Measurements from ENCODE around the gene ZNF280B.
"Not testable (repeated sequence)": the region's sequence is repeated elsewhere in the genome, so short reads cannot be mapped to it uniquely, and the experiment has no call there.

Gene ZNF280B

DNA sequence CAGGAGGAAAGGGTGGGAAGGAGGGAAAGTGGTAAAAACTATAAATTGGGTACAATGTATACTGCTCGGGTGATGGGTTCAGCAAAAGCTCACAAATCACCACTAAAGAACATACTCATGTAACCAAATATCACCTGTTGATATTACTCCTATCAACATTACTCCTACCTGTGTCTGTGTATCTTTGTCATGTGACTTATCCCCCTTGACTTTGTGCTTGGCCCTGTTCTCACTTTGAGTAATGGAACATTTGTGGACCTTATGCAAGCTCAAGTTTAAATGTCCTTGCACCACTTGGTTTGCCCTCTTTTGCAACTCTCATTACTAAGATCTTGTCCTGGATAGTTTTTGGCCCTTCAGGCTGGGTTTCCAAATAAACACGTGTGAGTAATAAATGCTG lies 39.0 kb downstream of the ZNF280B start:
- no peak for DNase-seq (ENCODE audit: low read depth)

DNA sequence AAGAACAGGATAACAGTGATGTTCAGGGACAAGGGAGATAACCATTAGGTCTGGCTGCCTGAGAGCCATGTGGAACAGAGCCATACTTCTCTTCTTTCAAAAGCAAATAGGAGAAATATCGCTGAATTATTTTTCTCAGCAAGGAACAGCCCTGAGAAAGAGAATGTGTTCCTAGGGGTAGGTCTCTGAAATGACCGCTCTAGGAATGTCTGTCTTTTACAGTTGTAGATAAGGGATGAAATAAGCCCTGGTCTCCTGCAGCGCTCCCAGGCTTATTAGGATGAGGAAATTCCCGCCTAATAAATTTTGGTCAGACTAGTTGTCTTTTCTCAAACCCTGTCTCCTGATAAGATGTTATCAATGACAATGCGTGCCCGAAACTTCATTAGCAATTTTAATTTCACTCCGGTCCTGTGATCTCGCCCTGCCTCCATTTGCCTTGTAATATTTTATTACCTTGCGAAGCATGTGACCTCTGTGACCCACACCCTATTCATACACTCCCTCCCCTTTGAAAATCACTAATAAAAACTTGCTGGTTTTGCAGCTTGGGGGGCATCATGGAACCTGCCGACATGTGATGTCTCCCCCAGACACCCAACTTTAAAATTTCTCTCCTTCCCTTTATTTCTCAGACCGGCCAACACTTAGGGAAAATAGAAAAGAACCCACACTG lies 39.6 kb downstream of the ZNF280B start:
- not testable (repeated sequence) for H3K4me3 ChIP-seq (ENCODE audit: low read length); DNase-seq (ENCODE audit: low read depth)

More for the DNA sequence above, 39.0 kb downstream of the ZNF280B start:
- no peak overlapping the region for H3K4me3 ChIP-seq (ENCODE audit: low read length)
- TF ChIP-seq, protein P1, sequence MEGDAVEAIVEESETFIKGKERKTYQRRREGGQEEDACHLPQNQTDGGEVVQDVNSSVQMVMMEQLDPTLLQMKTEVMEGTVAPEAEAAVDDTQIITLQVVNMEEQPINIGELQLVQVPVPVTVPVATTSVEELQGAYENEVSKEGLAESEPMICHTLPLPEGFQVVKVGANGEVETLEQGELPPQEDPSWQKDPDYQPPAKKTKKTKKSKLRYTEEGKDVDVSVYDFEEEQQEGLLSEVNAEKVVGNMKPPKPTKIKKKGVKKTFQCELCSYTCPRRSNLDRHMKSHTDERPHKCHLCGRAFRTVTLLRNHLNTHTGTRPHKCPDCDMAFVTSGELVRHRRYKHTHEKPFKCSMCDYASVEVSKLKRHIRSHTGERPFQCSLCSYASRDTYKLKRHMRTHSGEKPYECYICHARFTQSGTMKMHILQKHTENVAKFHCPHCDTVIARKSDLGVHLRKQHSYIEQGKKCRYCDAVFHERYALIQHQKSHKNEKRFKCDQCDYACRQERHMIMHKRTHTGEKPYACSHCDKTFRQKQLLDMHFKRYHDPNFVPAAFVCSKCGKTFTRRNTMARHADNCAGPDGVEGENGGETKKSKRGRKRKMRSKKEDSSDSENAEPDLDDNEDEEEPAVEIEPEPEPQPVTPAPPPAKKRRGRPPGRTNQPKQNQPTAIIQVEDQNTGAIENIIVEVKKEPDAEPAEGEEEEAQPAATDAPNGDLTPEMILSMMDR (conservative IDR thresholded peaks at IDR 0.05; ENCODE audit: low read depth, low read length), result no peak

DNA sequence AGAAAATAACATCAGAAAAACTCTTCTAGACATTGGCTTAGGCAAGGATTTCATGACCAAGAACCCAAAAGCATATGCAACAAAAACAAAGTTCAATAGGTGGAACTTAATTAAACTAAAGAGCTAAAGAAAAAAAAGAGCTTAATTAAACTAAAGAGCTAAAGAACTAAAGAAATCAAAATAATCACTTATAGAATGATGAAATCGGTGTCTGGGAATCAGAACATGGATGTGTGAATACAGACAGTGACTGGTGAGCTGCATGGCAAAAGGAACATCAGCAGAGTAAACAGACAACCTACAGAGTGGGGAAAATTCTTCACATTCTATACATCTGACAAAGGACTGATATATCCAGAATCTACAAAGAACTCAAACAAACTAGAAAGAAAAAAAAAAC lies 41.4 kb downstream of the ZNF280B start:
- no peak overlapping the region for H3K4me3 ChIP-seq (ENCODE audit: low read length)
- DNase-seq (ENCODE audit: low read depth), result no peak
- TF ChIP-seq, protein P1 (conservative IDR thresholded peaks at IDR 0.05; ENCODE audit: low read depth, low read length), result no peak

DNA sequence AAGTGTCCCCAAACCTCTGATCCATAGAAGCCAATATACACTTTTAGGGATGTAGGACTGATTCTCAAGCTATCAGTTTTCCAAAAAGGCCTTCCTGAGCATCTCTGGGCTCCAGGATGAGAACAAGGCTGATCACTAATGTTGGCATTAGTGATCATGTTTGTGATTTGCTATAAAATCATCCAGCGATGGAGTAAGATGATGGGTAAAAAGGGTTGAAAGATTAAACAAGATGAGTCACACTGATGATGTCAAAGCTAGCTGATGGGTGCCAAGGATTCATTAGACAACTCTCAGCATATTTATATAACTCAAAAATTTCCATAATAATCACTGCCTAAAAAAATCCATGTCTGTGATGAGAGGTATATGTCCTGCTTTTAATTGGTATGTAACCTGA lies 42.8 kb downstream of the ZNF280B start:
- no peak for DNase-seq (ENCODE audit: low read depth)

DNA sequence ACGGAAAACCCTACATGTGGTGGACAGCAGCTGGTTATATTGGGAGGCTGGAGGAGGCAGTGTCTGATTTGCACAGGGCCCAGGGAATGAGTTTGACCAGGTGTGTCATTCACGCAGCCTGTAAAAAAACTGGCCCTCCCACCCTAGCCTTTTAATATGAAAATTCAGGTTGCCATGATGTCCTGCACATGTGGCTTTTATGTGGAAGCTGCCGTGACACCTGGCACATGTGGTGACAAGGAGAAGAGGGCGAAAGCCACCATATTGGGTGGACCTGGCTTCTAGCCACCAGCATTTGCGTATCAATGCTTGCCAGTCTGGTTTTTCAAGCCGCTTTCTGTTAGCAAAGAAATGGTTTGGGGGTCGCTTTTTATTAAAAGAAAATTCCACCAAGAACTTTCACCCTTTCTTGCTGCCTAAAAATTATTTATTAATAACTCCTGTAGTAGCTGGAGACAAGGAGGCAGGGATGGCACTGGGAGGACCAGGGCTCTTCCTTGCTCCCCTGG lies 43.4 kb downstream of the ZNF280B start:
- DNase-seq (ENCODE audit: low read depth), result no peak
- TF ChIP-seq, protein P1 (conservative IDR thresholded peaks at IDR 0.05; ENCODE audit: low read depth, low read length), result no peak

More for the DNA sequence above, 42.8 kb downstream of the ZNF280B start:
- no peak overlapping the region for H3K4me3 ChIP-seq (ENCODE audit: low read length)
- TF ChIP-seq, protein P1 (conservative IDR thresholded peaks at IDR 0.05; ENCODE audit: low read depth, low read length), result no peak

DNA sequence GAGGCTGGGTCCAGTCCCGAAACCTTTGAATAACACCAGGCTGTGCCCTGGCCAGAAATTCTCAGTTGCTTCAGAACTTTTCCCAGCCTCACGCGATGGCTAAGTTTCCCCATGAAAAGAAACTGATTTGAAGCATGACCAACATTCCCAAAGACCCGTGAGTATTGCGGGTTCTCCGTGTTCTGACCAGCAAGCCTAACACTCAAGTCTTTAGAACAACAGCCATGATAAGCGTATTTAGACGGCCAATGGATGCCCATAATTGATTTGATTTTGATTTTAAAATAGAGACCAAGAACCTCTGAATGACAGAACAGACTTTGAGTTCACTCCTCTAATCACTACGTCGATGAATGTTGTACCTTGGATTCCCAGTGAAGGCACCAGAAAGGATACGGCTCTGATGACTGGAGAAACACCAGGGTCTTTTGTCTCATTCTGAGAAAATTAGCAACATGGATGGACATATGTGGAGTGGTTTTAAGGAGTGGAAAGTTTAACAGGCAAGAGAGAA lies 43.9 kb downstream of the ZNF280B start:
- no peak for DNase-seq (ENCODE audit: low read depth)
- TF ChIP-seq, protein P1 (conservative IDR thresholded peaks at IDR 0.05; ENCODE audit: low read depth, low read length), result no peak
- no peak overlapping the region for H3K4me3 ChIP-seq (ENCODE audit: low read length)

More for the DNA sequence above, 43.4 kb downstream of the ZNF280B start:
- no peak overlapping the region for H3K4me3 ChIP-seq (ENCODE audit: low read length)

DNA sequence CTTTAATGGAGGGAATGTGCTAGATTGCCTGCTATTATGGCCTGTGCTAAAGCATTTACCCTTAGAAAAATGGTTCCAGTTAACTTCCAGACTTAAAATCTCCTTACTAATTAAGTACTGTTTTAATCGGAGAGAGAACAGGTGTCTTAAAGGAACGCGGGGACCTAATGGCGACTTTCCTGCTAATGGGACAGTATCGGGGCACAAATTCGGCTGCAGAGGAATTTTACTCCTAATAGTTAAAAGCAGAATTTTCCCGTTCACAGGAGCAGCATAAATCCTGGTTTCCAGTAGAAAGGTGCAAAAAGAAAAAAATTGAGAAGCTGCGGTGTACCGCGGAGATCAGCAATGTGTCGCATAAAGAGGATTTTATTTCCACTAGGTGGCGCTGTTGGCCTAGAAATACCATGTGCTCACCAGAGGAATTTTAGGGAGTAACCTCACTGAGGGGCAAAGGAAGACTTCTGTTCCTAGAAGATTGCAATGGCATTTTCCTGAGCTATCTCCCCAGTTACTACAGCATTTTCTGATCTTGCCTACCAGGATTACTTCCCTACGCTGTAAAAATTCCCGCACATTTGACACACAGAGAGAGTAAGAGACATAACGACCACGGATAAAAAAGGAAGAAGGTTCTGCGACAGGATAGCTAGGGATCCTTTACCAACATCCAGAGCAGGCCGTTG lies 44.5 kb downstream of the ZNF280B start:
- no peak overlapping the region for H3K4me3 ChIP-seq (ENCODE audit: low read length)
- no peak for DNase-seq (ENCODE audit: low read depth)
- TF ChIP-seq, protein P1 (conservative IDR thresholded peaks at IDR 0.05; ENCODE audit: low read depth, low read length), result peak; percentile 60
